IPS DF 19.7 (cell line): ENCODE results near the gene UNC93B1.
"Not testable (repeated sequence)": the region's sequence is repeated elsewhere in the genome, so short reads cannot be mapped to it uniquely, and the experiment has no call there.

Experiments
- DNase-seq: peaks from one replicate; pipeline ENCODE4 v3.0.0-alpha.2; 2013; ENCODE audit warnings: low read depth, low spot score

UNC93B1 gene

GRCh38 chr11:67994387-67994786 is 9.5 kb downstream of the UNC93B1 start:
- DNase-seq: not testable (repeated sequence)

GRCh38 chr11:67993821-67994220 is 10.1 kb downstream of the UNC93B1 start:
- not testable (repeated sequence) for DNase-seq

- not testable (repeated sequence) for DNase-seq
Observed at GRCh38 chr11:67991347-67992121, 12.4 kb downstream of the UNC93B1 start.

- not testable (repeated sequence) for DNase-seq
Observed at GRCh38 chr11:67990546-67991346, 13.2 kb downstream of the UNC93B1 start.

- DNase-seq: not testable (repeated sequence)
Observed at GRCh38 chr11:67985302-67985701, 18.6 kb downstream of the UNC93B1 start.

- DNase-seq: no peak
Observed at GRCh38 chr11:67983951-67984350, 19.9 kb downstream of the UNC93B1 start.

- not testable (repeated sequence) for DNase-seq
Observed at GRCh38 chr11:67982255-67982857, 21.5 kb downstream of the UNC93B1 start.

GRCh38 chr11:67981226-67981625 is 22.7 kb downstream of the UNC93B1 start:
- DNase-seq: not testable (repeated sequence)

GRCh38 chr11:67978766-67979418 is 25.0 kb downstream of the UNC93B1 start:
- not testable (repeated sequence) for DNase-seq

GRCh38 chr11:67974746-67975145 is 29.2 kb downstream of the UNC93B1 start:
- DNase-seq: not testable (repeated sequence)

GRCh38 chr11:67965830-67966348 is 38.0 kb downstream of the UNC93B1 start:
- not testable (repeated sequence) for DNase-seq

GRCh38 chr11:67964746-67965145 is 39.2 kb downstream of the UNC93B1 start:
- DNase-seq: not testable (repeated sequence)

GRCh38 chr11:67963879-67964278 is 40.0 kb downstream of the UNC93B1 start:
- DNase-seq: not testable (repeated sequence)

GRCh38 chr11:67963217-67963616 is 40.7 kb downstream of the UNC93B1 start:
- not testable (repeated sequence) for DNase-seq

GRCh38 chr11:67956236-67956635 is 47.7 kb downstream of the UNC93B1 start:
- not testable (repeated sequence) for DNase-seq

GRCh38 chr11:67955461-67956007 is 48.4 kb downstream of the UNC93B1 start:
- not testable (repeated sequence) for DNase-seq

GRCh38 chr11:67954971-67955370 is 48.9 kb downstream of the UNC93B1 start:
- DNase-seq: not testable (repeated sequence)

- DNase-seq: not testable (repeated sequence)
Observed at GRCh38 chr11:67954251-67954650, 49.6 kb downstream of the UNC93B1 start.

- DNase-seq: not testable (repeated sequence)
Observed at GRCh38 chr11:67950705-67951104, 53.2 kb downstream of the UNC93B1 start.

- DNase-seq: not testable (repeated sequence)
Observed at GRCh38 chr11:67947785-67948184, 56.1 kb downstream of the UNC93B1 start.

- DNase-seq: not testable (repeated sequence)
Observed at GRCh38 chr11:67946403-67946802, 57.5 kb downstream of the UNC93B1 start.
